Mammary epithelial cell (primary cell): Measurements from ENCODE around the gene BBC3.

Experiments used
- CTCF ChIP-seq, 2 donors: IDR thresholded peaks in 1 of 2; conservative IDR thresholded peaks in 1 of 2; 2 replicates each; pipeline ENCODE4 v1.5.1; 2011 to 2012; ENCODE audit warnings: inconsistent platforms in 2 of 2, low read length in 2 of 2, mild to moderate bottlenecking in 2 of 2, control low read depth in 1 of 2, low read depth in 1 of 2; ENCODE audit not compliant: insufficient read depth in 1 of 2; ENCODE audit errors: extremely low read depth in 1 of 2
- EZH2 ChIP-seq: IDR thresholded peaks from 2 replicates; pipeline ENCODE4 v1.6.1; 2012; ENCODE audit warnings: low read length, inconsistent platforms, borderline replicate concordance

GRCh38 chr19:47280183-47280797 lies 49.3 kb upstream of the BBC3 start:
- TF ChIP-seq EZH2, result no peak
- TF ChIP-seq CTCF (conservative IDR thresholded peaks at IDR 0.05 in 1 of 2, IDR thresholded peaks at IDR 0.05 in 1 of 2; ENCODE audit: extremely low read depth in 1 of 2, insufficient read depth in 1 of 2, low read depth in 1 of 2, low read length in 2 of 2), result peak; percentile 28 to 52
